Pancreas (tissue), 10 donors: ENCODE measurements around the gene ARRB1. TPM values are rescaled to one million over a fixed set of nuclear protein-coding genes. Genes with fewer than 3 reads are reported as not detected.

Experiments used
- ATAC-seq, 4 donors: fragments of 200-7000 bp; cut with Tn5 transposase; one replicate each; pipeline versions ENCODE4 v1.8.0 to v1.9.1; 2020; ENCODE audit warnings: mild to moderate bottlenecking in 4 of 4, moderate library complexity in 4 of 4
- DNase-seq, 6 donors: peaks; one replicate each; pipeline ENCODE4 v3.0.0-alpha.2; 2020
- FAIRE-seq: peaks from 2 replicates; lab custom pipeline; 2012; peaks lifted over from hg19 to GRCh38; lab: Jason Lieb, UNC
- H3K27ac ChIP-seq, 4 donors: fragments of 200-600 bp; sonication (generic); 1 replicate in 3 of 4; 2 replicates in 1 of 4; pipeline versions ENCODE4 v1.5.0 to v1.8.0; 2020
- H3K27me3 ChIP-seq, 4 donors: fragments of 200-600 bp; one replicate each; pipeline ENCODE4 v1.8.0; 2021
- H3K36me3 ChIP-seq, 3 donors: fragments of 200-600 bp; sonication (generic) in 1 of 3; one replicate each; pipeline versions ENCODE4 v1.5.0 to v1.8.0; 2020 to 2021
- H3K4me1 ChIP-seq, 3 donors: fragments of 200-600 bp; one replicate each; pipeline ENCODE4 v1.8.0; 2021
- H3K4me3 ChIP-seq, 4 donors: fragments of 200-600 bp; sonication (generic) in 2 of 4; one replicate each; pipeline versions ENCODE4 v1.5.0 to v1.8.0; 2020 to 2021
- H3K9me3 ChIP-seq, 4 donors: fragments of 200-600 bp; one replicate each; pipeline ENCODE4 v1.8.0; 2021
- WGBS, 2 donors: extraction: QIAGEN DNeasy Blood & Tissue Kit; methylation state at CpG; one replicate each; pipeline ENCODE4 v1.1.7; 2013; 5-methylcytosine and 5-hydroxymethylcytosine counted together
- intact Hi-C, 3 donors: fragments of 100-400 bp; cut with DNase I; formaldehyde crosslinking; loops; one replicate each; pipeline versions ENCODE4 v1.11.1 to v1.14.2; 2022
- polyA plus RNA-seq, 2 donors: library from polyadenylated mRNA; stranded (reverse); fragments of 200-250 nt; gene quantifications; one replicate each; pipeline ENCODE4 v1.2.3, GENCODE V29; 2013
- total RNA-seq, 6 donors: library from RNA; stranded (reverse); fragmentation: NEBNext Ultra II Directional in 4 of 6; extraction: Animal tissue kit (Norgen Biotek cat#: 25700) in 4 of 6; gene quantifications; one replicate each; pipeline versions ENCODE4 v1.2.1 to v1.2.4, GENCODE V29; 2021 to 2023
- TF ChIP-seq, protein P1 (sequence below), 4 donors: fragments of 200-600 bp; sonication (generic) in 3 of 4; IDR thresholded peaks; one replicate each; pipeline versions ENCODE4 v1.5.0 to v1.8.0; 2021; ENCODE audit warnings: antibody characterized with exemption in 4 of 4
- donor health status: healthy with polysubstance abuse.
- donor health status: DM: no; HTN: no; CAD: no; lungs with moderate emphysema.
- donor health status: DM: no; HTN: no; CAD: no.
- donor health status: control.
- donor health status: control.
- donor health status: Bipolar disorder and iron deficiency.
- donor health status: DM: yes; HTN: yes; CAD: no.
- donor health status: DM: no; HTN: no; CAD: no.
- donor health status: DM: no; HTN: no; CAD: no.
- donor health status: DM: yes; HTN: yes; CAD: no.

Gene ARRB1
- total and polyA plus RNA-seq, 8 donors: 7.8 to 68.1 (median 33.0) TPM

DNA sequence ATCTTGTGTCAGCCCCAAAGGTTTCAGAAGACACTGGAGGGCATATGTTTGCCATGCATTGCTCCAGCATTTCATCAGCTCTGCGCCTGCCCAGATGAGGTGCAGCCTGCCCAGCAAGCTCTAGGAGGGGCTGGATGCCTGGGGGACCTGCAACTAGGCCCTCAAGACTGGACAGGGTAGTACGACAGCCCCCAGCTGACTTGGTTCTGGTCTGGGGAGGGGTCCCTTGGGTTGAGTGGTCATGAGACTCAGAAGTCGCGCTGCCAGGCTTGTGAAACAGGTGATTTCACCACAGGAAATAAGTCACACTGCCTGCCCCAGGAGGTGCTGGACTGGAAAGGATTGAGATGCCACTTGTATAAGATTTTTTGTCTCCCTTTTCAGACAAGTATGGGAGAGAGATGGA is 87.5 kb downstream of the ARRB1 start:
- 79 to 80% methylated on average over 4 of the region's 4 CpGs for WGBS, 2 donors
- ATAC-seq (peak in 1 of 4 donors; percentile 3), FAIRE-seq (no peak), DNase-seq (peak in 1 of 6 donors; percentile 43)
- no peaks in the 10 kb centered on the region for H3K27me3 ChIP-seq
- TF ChIP-seq, protein P1, sequence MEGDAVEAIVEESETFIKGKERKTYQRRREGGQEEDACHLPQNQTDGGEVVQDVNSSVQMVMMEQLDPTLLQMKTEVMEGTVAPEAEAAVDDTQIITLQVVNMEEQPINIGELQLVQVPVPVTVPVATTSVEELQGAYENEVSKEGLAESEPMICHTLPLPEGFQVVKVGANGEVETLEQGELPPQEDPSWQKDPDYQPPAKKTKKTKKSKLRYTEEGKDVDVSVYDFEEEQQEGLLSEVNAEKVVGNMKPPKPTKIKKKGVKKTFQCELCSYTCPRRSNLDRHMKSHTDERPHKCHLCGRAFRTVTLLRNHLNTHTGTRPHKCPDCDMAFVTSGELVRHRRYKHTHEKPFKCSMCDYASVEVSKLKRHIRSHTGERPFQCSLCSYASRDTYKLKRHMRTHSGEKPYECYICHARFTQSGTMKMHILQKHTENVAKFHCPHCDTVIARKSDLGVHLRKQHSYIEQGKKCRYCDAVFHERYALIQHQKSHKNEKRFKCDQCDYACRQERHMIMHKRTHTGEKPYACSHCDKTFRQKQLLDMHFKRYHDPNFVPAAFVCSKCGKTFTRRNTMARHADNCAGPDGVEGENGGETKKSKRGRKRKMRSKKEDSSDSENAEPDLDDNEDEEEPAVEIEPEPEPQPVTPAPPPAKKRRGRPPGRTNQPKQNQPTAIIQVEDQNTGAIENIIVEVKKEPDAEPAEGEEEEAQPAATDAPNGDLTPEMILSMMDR (IDR thresholded peaks at IDR 0.05): no peak
- H3K4me1 ChIP-seq: no peaks in the 10 kb centered on the region
- H3K9me3 ChIP-seq: no peaks in the 10 kb centered on the region
- H3K27ac ChIP-seq: no peak overlapping the region
- peaks cover 0 to 3% (median 0%) of the 10 kb centered on the region in 3 donors for H3K36me3 ChIP-seq
- intact Hi-C loops: no loop called here
- no peak overlapping the region for H3K4me3 ChIP-seq

DNA sequence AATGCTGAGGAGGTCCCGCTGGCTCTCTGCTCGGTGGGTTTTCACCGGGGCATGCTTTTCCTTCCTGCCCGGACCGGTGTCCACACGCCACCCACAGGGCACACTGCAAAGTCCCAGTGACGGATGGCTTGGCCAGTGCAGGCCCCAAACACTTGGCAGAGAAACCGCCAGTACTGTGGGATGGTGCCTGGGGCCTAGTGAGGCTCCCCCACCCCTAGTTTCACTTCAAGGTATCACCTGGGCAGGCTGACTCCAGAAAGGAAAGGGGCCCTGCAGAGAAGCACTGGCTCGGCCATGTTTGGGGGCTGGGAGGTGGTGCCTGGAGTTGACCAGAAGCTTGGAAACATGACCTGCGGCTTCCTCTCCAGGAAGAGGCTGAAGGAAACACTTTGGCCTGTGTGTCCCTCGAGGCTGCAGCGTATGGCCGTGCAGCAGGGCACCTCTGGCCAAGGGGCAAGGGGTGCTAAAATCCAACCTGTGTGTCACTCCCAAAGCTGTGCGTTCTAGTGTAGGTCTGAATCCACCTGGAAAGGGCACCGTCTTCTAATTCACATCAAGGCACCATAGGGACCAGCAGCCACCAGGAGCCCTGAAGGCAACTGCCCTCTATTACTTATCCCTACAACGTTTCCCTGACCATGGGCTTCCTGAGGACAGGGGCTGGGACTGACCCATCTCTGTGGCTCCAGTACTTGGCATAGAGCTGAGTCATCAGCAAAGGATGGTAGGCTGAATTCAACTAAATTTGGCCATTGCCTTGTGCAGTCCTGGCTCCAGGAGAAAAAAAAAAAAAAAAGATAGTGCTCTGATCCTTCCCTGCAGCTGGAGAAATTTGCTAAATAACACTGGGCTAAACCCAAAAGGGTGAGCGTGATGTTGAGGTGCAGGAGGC is 88.3 kb downstream of the ARRB1 start:
- Histone ChIP-seq H3K9me3 (no peaks in the 10 kb centered on the region), H3K4me1 (no peaks in the 10 kb centered on the region), H3K36me3 (no peaks in the 10 kb centered on the region), H3K27ac (no peak overlapping the region), H3K27me3 (no peaks in the 10 kb centered on the region), H3K4me3 (no peak overlapping the region)
- peak in 3 of 4 donors; percentile 11 to 23 (median 15) for ATAC-seq
- TF ChIP-seq, protein P1 (IDR thresholded peaks at IDR 0.05): no peak
- intact Hi-C loops: no loop called here
- peak in 1 of 6 donors; percentile 55 for DNase-seq
- 67 to 68% methylated on average over 17 of the region's 17 CpGs for WGBS, 2 donors
- FAIRE-seq: no peak

DNA sequence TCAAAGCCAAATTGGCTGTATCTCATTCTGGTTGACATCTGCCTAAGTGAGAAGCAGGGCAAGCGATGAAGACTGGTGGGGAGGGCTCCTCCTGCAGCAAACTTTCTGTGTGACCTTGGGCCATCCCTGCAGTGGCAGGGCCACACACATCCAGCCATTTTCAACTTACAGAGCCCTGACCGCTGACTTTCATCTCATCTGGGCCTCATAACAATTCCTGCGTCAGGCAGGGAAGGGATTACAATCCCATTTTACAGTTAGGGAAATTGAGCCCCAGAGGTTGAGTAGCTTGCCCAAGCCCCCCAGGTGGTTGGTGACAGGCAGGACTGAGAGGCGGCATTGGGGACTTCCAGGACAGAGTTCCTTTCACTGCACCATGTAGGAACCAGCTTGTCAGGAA is 89.0 kb downstream of the ARRB1 start:
- ATAC-seq (peak in 2 of 4 donors; percentile 1 to 13), FAIRE-seq (no peak)
- WGBS, 2 donors: 67 to 82% methylated on average over 4 of the region's 4 CpGs

DNA sequence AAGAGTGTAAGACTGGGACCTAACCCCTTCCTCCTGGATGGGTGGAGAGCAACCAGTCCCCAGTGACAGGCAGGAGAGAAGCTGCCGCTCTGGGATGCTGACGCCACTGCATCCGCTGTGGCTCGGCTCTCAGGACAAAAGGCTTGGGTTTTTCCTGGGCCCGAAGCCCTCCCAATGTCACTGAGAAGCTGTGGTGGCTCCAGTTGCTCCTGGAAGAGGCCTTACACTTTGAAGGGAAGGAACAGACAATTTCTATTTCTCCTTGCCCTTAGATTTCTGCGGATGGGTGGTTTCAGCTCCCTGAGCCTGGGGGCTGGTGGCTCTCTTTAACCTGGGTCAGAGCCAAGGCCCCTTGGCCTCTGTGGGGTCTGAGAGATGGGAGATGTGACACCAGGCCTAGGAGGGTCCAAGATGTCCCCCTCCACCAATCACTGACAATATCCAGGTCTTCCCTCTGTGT is 89.5 kb downstream of the ARRB1 start:
- peak in 1 of 6 donors; percentile 46 for DNase-seq
- H3K9me3 ChIP-seq: no peaks in the 10 kb centered on the region
- no peaks in the 10 kb centered on the region for H3K27me3 ChIP-seq
- H3K4me1 ChIP-seq: no peaks in the 10 kb centered on the region
- H3K36me3 ChIP-seq: no peaks in the 10 kb centered on the region
- peak in 1 of 4 donors; percentile 9 for ATAC-seq
- intact Hi-C loops: no loop called here
- FAIRE-seq: no peak
- TF ChIP-seq, protein P1 (IDR thresholded peaks at IDR 0.05): no peak
- WGBS, 2 donors: 79 to 81% methylated on average over 6 of the region's 6 CpGs
- H3K27ac ChIP-seq: no peak overlapping the region
- no peak overlapping the region for H3K4me3 ChIP-seq

More for the DNA sequence above, 89.0 kb downstream of the ARRB1 start:
- peak in 1 of 6 donors; percentile 29 for DNase-seq
- TF ChIP-seq, protein P1 (IDR thresholded peaks at IDR 0.05): no peak
- no peaks in the 10 kb centered on the region for H3K9me3 ChIP-seq
- no peak overlapping the region for H3K4me3 ChIP-seq
- H3K27me3 ChIP-seq: no peaks in the 10 kb centered on the region
- H3K4me1 ChIP-seq: no peaks in the 10 kb centered on the region
- H3K27ac ChIP-seq: no peak overlapping the region
- intact Hi-C loops: no loop called here
- H3K36me3 ChIP-seq: no peaks in the 10 kb centered on the region
